Esophagus (tissue), 2 donors: ENCODE data around the gene TRIM8. TPM values are rescaled to one million over a fixed set of nuclear protein-coding genes. Genes with fewer than 3 reads are reported as not detected.

ENCODE experiments used
- H3K27ac ChIP-seq, 2 donors: one replicate each; pipeline ENCODE4 v1.5.1; 2013; ENCODE audit warnings: low read depth in 2 of 2, mild to moderate bottlenecking in 2 of 2, inconsistent platforms in 1 of 2, low read length in 1 of 2, moderate library complexity in 1 of 2
- H3K27me3 ChIP-seq, 2 donors: one replicate each; pipeline ENCODE4 v1.6.1; 2013; ENCODE audit warnings: low read length in 2 of 2, control low read depth in 1 of 2, mild to moderate bottlenecking in 1 of 2; ENCODE audit not compliant: insufficient read depth in 2 of 2, control insufficient read depth in 1 of 2
- H3K36me3 ChIP-seq, 2 donors: one replicate each; pipeline ENCODE4 v1.6.1; 2013; ENCODE audit warnings: low read length in 1 of 2; ENCODE audit not compliant: control insufficient read depth in 2 of 2, insufficient read depth in 2 of 2
- H3K4me1 ChIP-seq, 2 donors: one replicate each; pipeline ENCODE4 v1.6.1; 2013; ENCODE audit warnings: low read length in 1 of 2; ENCODE audit not compliant: control insufficient read depth in 2 of 2, insufficient read depth in 2 of 2
- H3K4me3 ChIP-seq, 2 donors: one replicate each; pipeline ENCODE4 v1.5.1; 2013; ENCODE audit warnings: low read length in 2 of 2, mild to moderate bottlenecking in 2 of 2, low read depth in 1 of 2, moderate library complexity in 1 of 2
- H3K9me3 ChIP-seq, 2 donors: one replicate each; pipeline ENCODE4 v1.6.1; 2013; ENCODE audit warnings: mild to moderate bottlenecking in 2 of 2, low read depth in 1 of 2, low read length in 1 of 2, moderate library complexity in 1 of 2; ENCODE audit not compliant: control insufficient read depth in 2 of 2, insufficient read depth in 1 of 2
- WGBS, 2 donors: extraction: QIAGEN DNeasy Blood & Tissue Kit; methylation state at CpG; one replicate each; pipeline ENCODE4 v1.1.7; 2013; 5-methylcytosine and 5-hydroxymethylcytosine counted together
- polyA plus RNA-seq, 2 donors: library from polyadenylated mRNA; stranded (reverse); fragments of 200-250 nt; gene quantifications; one replicate each; pipeline ENCODE4 v1.2.3, GENCODE V29; 2013
- donor health status: healthy with polysubstance abuse.
- donor health status: Bipolar disorder and iron deficiency.

The TRIM8 gene
- polyA plus RNA-seq, 2 donors = 26.4 to 33.3 TPM

GRCh38 chr10:102647443-102648268 lies 3.4 kb downstream of the TRIM8 start:
- 37 to 40% methylated on average over 7 of the region's 7 CpGs for WGBS, 2 donors
- peak overlapping the region; percentile 73 to 84 for H3K4me3 ChIP-seq
- peaks cover 0 to 11% of the 10 kb centered on the region in 2 donors for H3K36me3 ChIP-seq
- H3K4me1 ChIP-seq = peaks cover 30 to 57% of the 10 kb centered on the region in 2 donors
- no peaks in the 10 kb centered on the region for H3K27me3 ChIP-seq
- H3K27ac ChIP-seq = peak overlapping the region; percentile 94 to 97
- H3K9me3 ChIP-seq = no peaks in the 10 kb centered on the region

DNA sequence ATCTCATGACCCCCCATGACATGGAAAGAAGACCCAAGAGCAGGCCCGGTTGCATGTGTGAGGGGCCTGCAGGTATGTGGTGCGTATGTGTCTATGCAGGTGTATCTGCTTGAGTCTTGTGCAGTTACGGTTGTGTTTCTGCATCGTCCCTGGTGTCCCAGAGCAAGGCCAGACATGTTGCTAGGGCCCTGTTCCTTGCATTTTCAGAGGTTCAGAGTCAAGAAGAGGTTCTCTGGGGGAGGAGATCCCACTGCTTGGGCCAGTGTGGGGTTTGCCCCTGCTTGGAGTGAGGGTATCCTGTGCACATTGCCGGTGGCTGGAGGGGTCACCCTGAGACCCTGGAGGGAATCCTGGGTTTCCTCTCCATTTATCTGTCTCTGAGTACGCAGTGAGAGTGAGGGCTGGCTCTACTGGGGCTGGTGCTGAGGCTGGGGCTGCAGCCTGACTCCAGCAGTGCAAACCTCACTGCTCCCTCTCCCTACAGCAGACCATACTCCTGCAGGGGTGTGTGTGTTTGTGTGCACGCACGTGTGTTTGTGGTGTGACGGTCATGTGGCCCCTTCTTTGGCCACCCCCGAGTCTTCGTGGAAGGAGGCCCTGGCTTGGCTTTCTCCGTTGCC lies 4.1 kb downstream of the TRIM8 start:
- H3K9me3 ChIP-seq = no peaks in the 10 kb centered on the region
- WGBS, 2 donors = 21 to 26% methylated on average over 12 of the region's 12 CpGs
- H3K4me1 ChIP-seq = peaks cover 30 to 57% of the 10 kb centered on the region in 2 donors
- H3K27me3 ChIP-seq = no peaks in the 10 kb centered on the region
- H3K27ac ChIP-seq = peak overlapping the region; percentile 9 to 97
- H3K4me3 ChIP-seq = peak overlapping the region; percentile 9 to 18
- H3K36me3 ChIP-seq = peaks cover 0 to 14% of the 10 kb centered on the region in 2 donors

- H3K27ac ChIP-seq = peak overlapping the region; percentile 52 to 97
- peaks cover 30 to 57% of the 10 kb centered on the region in 2 donors for H3K4me1 ChIP-seq
- peak overlapping the region; percentile 9 to 10 for H3K4me3 ChIP-seq
- 22 to 23% methylated on average over 25 of the region's 25 CpGs for WGBS, 2 donors
- no peaks in the 10 kb centered on the region for H3K9me3 ChIP-seq
- H3K36me3 ChIP-seq = peaks cover 0 to 14% of the 10 kb centered on the region in 2 donors
- no peaks in the 10 kb centered on the region for H3K27me3 ChIP-seq
These were observed 4.9 kb downstream of the TRIM8 start for GRCh38 chr10:102648889-102649796.

DNA sequence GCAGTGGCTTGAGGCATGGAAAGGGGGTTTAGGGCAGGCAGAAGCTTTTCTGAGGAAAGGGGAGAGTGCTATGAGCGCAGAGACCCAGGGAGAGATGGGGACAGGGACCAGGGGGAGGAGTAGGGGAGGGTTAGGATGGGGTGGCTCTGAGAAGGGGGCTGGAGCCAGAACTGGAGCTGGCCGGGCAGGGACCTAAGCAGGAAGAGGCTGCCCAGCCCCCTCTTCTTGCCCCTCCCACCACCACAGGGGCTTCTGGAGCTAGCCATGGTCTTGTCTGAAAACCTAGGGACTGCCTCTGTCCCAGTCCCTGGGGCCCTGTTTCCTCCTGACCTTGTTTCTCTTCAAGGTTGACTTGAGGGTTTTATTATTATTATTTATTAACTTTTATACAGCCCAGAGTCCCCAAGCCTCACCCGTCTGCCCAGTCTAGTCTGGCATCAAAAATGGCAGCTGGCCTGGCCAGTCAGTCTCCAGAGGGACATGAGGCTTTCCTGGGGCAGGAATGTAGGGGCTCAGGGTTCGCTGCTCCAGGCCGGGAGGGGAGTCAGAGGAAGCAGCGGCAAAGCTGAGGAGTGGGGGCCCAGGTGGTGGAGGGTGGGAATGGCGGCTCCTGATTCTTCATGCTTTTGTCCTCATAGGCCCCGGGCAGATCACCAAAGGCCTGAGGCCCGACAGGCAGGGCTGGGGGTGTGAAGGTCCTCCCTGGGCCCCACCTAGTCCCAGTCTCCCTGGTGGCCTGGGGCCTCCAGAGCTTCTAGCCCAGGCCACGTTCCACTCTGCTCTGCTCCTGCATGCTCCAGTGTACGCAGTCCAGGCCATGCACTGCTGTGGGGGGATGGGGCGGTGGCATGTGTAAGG lies 5.7 kb downstream of the TRIM8 start:
- Histone ChIP-seq H3K9me3 (no peaks in the 10 kb centered on the region), H3K27ac (peak overlapping the region; percentile 37 to 97), H3K4me1 (peaks cover 30 to 57% of the 10 kb centered on the region in 2 donors), H3K27me3 (no peaks in the 10 kb centered on the region), H3K4me3 (peak overlapping the region in 1 of 2 donors; percentile 4), H3K36me3 (peaks cover 4 to 21% of the 10 kb centered on the region in 2 donors)
- WGBS, 2 donors = 54% methylated on average over 12 of the region's 12 CpGs

DNA sequence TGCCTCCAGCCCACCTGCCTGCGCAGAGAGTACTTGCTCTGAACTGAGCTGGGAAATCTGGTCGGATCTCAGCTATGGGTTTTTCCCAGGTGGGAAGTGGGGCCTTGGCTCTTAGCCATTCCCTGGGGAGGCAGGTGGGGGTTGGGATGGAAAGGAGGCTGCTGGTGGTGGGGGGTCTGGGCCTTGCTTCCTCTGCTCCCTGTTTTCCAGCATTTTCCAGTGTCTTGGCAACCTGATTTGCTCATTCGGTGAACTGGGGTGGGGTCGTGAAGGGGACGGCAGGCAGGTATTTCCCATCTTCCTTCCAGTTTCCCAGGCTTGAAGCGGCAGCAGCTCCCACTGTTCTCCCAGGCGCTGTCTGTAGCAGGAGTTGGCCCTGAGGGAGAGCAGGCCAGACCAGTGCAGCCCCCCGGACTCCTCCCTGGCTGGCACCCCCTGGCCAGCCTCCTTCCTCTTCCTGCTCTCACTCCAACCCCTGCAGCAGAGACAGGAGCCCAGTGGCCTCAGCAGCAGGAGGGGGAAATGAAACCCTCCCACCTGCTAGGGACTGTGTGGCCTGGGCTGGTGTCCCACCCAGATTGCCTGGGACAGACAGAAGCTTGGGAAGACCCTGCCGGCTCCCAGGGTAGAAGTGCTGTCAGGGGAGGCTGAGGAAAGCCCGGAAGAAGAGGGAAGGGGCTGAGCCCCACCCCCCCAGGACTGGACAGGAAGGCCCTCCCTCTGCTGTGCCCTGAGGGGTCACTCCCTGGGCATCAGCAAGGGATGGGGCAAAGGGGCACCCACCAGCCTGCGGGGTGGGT lies 6.6 kb downstream of the TRIM8 start:
- Histone ChIP-seq H3K4me3 (no peak overlapping the region), H3K36me3 (peaks cover 4 to 26% of the 10 kb centered on the region in 2 donors), H3K4me1 (peaks cover 30 to 57% of the 10 kb centered on the region in 2 donors), H3K9me3 (no peaks in the 10 kb centered on the region), H3K27me3 (no peaks in the 10 kb centered on the region), H3K27ac (peak overlapping the region; percentile 6 to 11)
- WGBS, 2 donors = 50 to 59% methylated on average over 11 of the region's 11 CpGs

DNA sequence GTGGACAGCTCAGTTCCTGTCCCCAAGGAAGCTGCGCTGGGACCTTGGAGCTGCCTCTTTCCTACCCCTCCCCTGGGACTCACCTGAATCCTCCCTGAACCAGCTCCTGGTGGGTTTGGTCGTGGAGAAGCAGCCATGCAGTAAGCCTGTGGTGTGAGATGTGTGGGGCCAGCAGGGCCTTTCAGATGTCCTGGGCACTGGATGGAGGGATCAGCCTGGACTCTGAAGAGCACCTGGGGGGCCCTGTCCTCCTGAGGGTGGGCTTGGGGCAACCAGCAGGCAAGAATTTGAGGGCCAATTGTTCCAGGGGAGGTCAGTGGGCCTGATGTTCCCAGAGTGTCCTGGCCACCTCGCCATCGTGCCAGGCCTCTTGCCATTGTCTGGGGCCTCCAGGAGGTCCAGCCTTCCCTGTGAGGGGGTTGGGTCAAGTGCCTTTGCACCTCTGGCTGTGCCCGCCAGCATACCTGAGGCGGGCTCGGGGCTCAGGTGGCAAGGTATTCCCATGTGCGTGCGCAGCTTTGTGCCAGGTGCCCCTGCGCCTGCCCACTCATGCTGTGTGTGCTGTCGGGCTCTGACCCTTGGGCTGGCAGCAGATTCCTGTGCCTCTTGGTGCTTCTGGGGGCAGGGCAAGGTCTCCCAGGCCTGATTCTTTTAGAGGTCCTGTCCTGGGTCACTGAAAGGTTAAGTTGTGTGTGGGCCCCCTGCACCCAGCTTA lies 7.3 kb downstream of the TRIM8 start:
- WGBS, 2 donors = 76 to 82% methylated on average over 11 of the region's 11 CpGs

GRCh38 chr10:102652170-102652916 lies 8.1 kb downstream of the TRIM8 start:
- Histone ChIP-seq H3K4me1 (peaks cover 27 to 49% of the 10 kb centered on the region in 2 donors), H3K27me3 (no peaks in the 10 kb centered on the region), H3K9me3 (no peaks in the 10 kb centered on the region), H3K27ac (peak overlapping the region in 1 of 2 donors; percentile 29), H3K4me3 (no peak overlapping the region), H3K36me3 (peaks cover 10 to 41% of the 10 kb centered on the region in 2 donors)
- WGBS, 2 donors = 79 to 84% methylated on average over 12 of the region's 12 CpGs

More for the DNA sequence above, 7.3 kb downstream of the TRIM8 start:
- no peaks in the 10 kb centered on the region for H3K9me3 ChIP-seq
- peak overlapping the region; percentile 11 to 29 for H3K27ac ChIP-seq
- peaks cover 30 to 52% of the 10 kb centered on the region in 2 donors for H3K4me1 ChIP-seq
- no peak overlapping the region for H3K4me3 ChIP-seq
- peaks cover 6 to 33% of the 10 kb centered on the region in 2 donors for H3K36me3 ChIP-seq
- no peaks in the 10 kb centered on the region for H3K27me3 ChIP-seq
